Right forelimb (tissue), 1 donor: ENCODE results near the gene UGT1A8.
"Not testable (repeated sequence)": the region's sequence is repeated elsewhere in the genome, so short reads cannot be mapped to it uniquely, and the experiment has no call there.

Source experiments
- DNase-seq: peaks from one replicate; pipeline ENCODE4 v3.0.0-alpha.2; 2018

Gene UGT1A8

DNA sequence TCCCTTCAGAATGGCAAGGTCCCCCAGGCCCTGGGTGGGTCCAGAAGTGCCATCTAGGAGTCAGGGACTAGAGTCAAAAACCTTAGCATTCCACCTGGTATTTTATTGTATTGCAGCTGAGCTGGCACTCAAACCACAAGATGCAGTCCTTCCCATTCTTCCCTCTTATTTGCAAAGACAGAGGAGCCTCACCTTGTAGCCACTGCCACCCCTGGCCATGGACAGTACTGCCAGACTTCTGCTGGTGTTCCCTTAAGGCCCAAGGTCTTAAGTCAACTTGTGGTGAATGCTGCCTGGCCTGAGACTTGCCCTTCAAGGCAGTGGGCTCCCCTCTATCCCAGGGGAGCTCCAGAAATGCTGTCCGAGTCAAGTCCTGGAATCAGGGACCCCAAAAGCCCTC lies 25.7 kb downstream of the UGT1A8 start:
- no peak for DNase-seq

DNA sequence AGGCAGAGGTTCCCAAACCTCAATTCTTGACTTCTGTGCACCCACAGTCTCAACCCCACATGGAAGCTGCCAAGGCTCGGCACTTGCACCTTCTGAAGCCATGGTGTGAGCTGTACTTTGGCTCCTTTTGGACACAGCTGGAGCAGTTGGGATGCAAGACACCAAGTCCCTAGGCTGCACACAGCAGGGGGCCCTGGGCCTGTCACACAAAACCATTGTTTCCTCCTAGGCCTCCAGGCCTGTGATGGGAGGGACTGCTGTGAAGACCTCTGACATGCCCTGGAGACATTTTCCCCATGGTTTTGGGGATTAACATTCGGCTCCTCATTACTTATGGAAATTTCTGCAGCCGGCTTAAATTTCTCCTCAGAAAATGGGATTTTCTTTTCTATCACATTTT lies 28.6 kb downstream of the UGT1A8 start:
- not testable (repeated sequence) for DNase-seq

DNA sequence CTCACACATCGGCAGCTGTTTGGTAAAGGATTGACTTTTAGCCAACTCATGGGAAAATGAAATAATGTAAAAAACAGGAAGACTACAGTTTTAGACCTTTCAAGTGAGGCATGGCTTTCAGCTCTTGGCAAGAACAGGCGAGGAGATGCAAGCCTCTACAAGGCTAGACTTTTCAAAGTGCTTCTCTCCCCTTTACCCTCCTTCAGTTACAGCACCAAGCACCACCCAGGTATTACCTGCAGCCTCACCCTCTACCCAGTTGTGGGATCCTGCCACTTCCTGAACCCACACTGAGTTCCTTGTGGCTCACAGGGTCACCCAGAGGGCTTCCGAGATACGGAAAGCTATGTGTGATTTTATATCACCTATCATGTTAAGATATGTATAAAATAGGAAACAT lies 33.5 kb downstream of the UGT1A8 start:
- DNase-seq = no peak

DNA sequence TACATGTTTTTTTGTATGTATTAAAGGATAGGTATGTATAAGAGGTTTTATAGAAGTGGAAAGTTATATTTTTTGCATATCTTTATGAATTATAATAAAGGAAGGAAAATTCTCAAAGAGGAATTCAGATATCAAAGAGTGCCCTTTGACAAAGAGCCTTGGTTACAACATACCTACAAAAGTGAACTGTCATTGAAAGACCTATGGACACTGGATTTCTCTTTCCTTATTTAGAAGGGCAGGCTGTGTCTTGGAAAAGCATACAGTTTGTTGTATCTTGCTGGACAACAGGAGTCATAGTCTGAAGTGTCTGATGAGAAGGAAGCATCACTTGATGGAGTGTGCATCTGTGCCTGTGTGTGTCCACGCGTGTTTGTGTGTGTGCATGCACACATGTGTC lies 34.0 kb downstream of the UGT1A8 start:
- no peak for DNase-seq

DNA sequence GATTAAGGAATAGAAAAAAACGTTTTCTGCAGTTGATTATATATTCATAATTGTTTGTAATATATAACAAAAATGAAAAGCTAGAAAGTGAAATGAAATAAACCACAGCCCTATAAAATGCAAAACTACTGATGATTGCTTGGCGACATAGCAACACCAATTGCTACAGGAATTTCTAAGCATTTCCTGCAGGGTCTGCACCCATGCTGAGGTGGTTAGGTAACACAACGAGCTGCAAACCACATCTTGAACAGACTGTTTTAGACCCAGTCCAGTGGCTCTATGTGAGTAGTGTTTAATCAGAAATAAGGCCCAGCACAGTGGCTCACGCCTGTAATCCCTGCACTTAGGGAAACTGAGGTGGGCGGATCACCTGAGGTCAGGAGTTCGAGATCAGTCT lies 37.1 kb downstream of the UGT1A8 start:
- no peak for DNase-seq

DNA sequence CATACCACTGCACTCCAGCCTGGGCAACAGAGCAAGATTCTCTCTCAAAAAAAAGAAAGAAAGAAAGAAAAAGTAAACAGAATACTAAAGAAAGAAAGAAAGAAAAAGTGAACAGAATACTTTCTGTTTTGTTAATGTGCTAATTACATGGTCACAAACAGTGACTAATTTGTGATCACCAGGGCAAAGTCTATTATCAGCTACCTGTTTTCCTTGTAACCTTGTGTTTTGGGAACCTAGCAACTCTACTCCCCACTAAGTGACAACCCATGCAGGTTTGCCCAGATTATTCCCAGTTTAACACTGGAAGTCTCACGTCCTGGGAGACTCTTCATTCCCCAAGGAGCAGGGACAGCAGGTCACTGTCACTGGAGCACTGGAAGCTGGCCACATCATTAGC lies 37.6 kb downstream of the UGT1A8 start:
- no peak for DNase-seq

DNA sequence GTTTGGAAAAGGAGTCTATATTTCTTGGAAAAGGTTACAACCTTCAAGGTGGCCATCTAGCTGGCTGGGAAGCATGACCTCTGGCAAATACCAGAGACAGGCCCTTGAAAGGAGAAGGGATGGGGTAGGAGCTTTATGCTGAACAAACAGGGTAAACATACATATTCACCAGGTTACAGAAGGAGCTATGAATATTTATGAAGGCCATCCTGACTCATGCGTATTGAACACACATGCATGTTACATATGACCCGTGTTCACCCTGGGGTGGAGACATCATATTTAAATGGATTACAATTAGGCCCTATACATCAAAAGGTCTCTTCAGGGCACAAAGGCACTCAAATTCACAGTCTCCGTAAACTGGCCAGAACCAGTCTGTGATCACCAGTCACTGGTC lies 38.5 kb downstream of the UGT1A8 start:
- not testable (repeated sequence) for DNase-seq

DNA sequence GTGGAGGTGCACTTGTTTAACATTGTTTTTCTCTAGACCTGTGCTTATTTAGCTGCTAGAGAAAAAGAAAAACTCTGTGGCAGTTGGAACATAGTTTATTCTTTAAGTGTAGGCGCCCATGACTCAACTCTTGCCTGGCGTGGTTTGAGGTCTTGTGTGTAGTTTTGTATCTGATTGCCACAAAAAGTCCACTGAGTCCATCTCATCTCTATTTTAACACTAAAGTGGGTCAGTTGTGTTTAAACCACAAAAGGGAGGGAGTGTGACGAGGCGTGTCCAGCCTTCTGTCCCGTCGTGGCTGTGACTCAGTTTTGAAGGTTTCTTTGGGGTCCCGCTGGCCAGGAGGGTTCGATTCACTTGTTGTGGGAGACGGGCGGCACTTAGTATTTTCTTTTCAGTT lies 39.0 kb downstream of the UGT1A8 start:
- DNase-seq = no peak

DNA sequence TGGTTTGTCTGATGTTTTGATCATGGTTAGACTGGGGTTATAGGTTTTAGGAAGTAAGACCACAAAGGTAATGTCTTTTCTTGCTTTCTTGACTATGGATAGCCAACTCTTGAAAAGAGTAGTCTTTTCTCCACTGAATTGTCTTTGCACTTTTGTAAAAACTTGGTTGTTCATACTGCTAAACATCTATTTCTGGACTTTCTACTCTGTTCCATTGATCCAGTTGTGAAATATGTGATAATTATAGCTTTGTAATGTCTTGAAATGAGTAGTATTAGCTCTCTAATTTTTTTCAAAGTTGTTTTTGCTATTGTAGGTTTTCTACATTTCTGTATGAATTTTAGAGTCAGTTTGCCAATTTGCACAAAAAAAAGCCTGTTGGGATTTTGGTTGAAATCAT lies 41.2 kb downstream of the UGT1A8 start:
- DNase-seq = no peak

DNA sequence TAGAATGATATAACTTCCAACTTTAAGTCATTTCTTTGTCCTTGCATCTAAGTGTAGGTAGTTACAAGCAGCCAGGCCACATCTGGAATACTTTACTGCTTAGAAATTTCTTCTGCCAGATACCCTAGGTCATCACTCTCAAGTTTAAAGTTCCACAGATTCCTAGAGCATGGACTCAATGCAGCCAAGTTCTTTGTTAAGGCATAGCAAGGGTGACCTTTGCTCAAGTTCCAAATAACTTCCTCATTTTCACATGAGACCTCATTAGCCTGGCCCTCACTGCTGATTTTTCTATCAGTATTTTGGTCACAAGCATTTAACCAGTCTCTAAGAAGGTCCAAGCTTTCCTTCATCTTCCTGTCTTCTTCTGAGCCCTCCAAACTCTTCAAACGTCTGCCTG lies 46.5 kb downstream of the UGT1A8 start:
- no peak for DNase-seq

DNA sequence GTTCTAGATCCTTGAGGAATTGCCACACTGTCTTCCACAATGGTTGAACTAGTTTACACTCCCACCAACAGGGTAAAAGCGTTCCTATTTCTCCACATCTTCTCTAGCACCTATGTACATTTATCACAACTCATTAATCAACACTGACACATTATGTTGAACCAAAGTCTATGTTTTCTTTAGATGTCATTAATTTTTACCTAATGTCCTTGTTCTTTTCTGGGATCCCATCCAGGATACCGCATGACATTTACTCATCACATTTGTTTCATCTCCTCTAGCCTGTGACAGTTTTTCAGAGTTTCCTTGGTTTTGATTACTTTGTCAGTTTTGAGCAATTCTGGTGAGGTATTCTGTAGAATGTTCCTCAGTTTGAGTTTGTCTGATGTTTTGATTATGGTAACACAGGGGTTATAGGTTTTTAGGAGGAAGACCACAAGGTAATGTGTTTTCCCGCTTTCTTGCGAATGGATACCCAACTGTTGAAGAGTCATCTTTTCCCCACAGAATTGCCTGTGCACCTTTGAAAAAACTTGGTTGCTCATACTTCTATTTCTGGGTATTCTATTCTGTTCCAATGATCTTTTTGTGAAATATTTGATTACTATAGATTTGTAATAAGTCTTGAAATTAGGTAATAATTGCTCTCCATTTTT lies 51.3 kb downstream of the UGT1A8 start:
- DNase-seq = no peak

DNA sequence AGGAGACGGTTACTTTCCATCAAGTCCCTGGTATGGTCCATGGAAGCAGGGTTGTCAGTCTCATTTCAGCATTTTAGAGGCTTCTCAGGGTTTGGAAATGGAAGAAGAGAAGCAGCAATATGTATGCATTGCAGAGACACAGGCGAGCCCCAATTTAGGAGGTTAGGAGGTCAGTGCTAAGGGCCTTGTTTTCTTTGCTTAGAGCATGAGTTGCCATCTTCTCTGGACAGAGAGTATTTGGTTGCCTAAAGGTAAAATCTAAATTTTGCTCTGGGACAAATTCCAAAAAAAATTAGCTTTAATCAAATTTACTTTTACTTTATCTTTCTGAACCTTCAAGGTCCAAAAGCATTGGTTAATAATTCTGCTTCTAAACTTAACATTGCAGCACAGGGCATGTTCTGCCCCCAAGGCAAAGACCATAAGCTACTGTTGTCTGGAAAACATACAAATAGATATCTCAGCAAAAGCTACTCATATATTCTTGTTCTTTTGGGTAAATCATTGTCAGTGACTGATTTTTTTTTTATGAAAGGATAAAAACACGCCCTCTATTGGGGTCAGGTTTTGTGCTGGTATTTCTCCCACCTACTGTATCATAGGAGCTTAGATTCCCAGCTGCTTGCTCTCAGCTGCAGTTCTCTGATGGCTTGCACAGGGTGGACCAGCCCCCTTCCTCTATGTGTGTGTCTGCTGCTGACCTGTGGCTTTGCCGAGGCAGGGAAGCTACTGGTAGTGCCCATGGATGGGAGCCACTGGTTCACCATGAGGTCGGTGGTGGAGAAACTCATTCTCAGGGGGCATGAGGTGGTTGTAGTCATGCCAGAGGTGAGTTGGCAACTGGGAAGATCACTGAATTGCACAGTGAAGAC lies 54.1 kb downstream of the UGT1A8 start, which contains the start of gene UGT1A9:
Gene UGT1A9 (plus strand): TSS at position 609 of the 872 bp plus-strand sequence. CDS start 37 bp downstream, at position 646.
- no peak for DNase-seq

DNA sequence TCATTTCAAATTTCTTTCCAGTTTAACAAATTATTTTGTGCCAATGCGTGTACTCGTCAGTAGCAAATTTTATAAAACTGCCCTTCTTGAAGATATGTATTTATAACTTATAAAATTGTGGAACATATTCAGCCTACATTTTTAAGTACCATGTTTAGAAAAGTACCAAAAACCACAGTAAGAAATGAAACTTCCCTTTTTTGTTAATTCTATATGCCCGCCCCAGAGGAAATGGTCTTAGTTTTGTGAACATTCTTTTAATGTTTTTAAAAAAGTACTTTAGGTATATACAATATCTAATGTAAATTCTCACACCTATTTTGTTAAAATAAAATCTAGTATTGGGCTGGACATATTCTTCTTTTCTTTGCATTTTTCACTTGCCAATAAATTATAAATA lies 55.5 kb downstream of the UGT1A8 start:
- no peak for DNase-seq

DNA sequence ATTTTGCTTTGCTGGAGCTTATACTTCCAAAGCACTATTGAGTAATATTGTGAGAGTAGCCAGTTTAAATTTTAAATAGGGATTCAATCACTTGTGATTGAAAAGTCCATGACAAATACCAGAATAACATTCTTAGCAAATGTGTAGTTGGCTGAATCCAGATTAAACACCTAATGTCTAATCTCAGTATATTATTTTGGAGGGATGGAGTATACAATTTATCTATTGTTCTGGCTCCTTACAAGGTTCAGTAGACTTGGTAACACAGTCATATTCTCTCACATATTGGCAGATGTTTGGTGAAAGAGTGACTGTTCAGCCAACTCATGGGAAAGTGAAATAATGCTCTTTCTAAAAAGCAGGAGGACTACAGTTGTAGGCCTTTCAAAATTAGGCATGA lies 56.5 kb downstream of the UGT1A8 start:
- DNase-seq = no peak

DNA sequence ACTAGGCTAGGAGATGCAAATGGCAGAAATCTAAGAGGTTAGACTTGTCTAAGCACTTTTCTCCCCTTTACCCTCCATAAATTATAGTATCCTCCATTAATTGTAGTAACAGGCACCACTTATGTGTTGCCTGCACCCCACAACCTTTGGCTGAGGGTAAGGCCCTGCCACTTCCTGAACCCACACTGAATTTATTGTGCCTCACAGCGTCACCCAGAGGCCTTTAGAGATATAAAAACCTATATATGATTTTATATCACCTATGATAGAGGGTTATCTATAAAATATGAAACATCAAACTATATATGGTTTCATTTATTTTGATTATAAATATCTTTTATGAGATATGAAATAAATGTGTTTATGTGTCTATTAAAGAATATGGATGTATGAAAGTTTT lies 56.9 kb downstream of the UGT1A8 start:
- DNase-seq = no peak

DNA sequence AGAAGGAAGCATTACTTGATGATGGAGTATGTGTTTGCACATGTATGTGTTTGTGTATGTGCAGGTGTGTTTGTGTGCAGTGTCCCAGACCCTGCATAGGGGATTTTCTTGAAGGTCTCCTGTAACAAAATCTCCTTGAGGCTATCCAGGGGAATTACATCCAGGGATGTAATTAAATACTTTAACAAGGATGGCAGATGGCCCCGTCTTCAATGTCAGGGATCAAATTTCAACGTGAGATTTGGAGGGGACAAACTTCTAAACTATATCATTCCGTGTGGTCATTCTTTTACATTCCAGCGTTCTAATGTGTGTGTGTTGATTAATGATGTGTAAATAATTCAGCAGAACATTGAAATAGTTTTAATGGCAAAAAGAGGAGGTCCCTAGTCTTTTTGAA lies 57.6 kb downstream of the UGT1A8 start:
- DNase-seq = no peak

DNA sequence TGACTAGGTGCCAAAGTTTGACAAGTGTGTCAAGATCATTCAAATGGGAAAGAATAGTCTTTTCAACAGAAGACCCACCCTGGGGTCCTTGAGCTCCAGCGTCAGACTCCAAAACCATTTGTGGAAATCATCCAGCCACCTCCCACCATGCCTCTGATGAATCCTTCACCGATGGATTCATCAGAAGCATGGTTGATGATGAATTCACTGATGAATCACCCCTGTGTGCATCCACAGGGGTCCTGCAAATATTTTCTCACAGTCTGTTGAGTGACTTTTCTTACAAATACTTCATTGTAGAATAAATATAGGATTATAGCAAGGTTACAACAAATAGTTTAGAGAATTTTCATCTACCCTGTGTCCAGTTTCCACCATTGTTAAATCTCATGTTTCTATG lies 58.6 kb downstream of the UGT1A8 start:
- DNase-seq = no peak

DNA sequence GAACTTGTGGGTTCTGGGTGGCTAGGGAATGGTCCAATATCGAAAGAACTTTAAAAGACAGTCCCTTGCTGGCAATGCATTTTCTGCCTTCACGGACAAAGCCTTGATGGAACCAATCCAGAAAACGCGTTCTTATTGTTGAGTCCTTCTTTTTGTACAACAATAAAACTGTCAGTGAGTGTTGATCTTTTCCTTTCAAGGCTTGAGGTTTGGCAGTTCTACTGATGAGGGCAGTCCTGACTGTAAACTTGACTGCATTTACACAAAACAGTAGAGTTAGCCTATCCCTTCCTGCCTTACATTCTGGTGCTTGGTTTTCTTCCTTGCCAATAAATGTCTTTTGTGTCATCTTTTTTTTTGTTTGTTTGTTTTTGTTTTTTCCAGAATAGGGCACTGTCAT lies 61.8 kb downstream of the UGT1A8 start:
- DNase-seq = no peak

DNA sequence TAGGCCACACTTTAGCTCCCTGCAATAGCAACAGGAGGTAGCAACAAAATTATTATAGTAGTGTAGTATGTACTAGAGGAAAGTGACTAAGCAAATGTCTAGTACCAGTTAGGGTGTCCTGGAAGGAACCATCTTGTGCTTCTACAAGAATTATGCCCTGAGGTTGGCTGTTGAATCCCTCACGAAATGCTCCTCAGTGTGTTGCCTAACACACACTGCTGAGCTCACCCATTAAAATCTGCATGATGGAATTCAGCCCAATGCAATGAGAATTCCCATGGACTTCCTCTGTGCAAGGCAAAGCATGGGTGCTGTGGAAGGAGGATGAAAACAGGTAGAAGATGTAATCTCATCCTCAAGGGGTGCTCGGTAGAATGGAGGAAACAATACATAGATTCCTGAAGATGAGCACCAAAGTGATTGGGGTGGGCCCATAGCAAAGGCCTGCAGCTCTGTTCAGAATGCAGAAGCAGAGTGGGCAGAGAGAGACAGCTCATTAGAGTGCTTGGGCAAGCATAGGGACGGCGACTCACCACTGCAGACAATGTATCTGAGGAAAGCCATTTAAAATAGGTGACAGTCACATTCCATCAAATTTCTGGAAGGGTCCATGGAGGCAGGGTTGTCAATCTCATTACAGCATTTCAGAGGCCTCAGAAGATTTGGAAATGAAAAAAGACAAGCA lies 63.1 kb downstream of the UGT1A8 start:
- no peak for DNase-seq

DNA sequence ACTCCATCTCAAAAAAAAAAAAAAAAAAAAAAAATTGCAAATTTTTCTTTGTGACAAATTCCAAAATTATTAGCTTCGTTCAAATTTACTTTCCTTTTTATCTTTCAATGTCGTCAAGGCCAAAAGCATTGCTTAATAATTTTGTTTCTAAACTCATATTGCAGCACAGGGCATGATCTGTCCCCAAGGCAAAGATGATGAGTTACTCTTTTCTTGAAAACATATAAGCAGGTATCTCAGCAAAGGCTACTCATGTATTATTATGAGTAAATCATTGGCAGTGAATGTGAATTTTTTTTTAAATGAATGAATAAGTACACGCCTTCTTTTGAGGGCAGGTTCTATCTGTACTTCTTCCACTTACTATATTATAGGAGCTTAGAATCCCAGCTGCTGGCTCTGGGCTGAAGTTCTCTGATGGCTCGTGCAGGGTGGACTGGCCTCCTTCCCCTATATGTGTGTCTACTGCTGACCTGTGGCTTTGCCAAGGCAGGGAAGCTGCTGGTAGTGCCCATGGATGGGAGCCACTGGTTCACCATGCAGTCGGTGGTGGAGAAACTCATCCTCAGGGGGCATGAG lies 64.2 kb downstream of the UGT1A8 start, which contains the start of gene UGT1A7:
Gene UGT1A7 (plus strand): TSS at position 381 of the 579 bp plus-strand sequence. CDS start 37 bp downstream, at position 418.
- no peak for DNase-seq

DNA sequence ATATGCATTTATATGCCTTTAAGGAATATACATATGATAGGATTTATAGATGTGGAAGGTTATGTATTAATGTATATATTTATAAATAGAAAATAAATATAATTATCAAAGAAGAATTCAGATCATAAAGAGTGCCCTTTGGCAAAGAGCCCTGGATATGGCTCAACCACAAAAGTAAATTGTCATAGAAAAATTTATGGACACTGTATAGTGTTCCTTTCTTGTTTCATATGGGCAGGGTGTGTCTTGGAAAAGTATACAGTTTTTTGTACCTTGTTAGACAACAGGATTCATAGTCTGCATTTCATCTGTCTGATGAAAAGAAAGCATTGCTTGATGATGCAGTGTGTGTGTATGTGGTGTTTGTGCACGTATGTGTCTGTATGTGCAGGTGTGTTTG lies 67.2 kb downstream of the UGT1A8 start:
- DNase-seq = no peak

DNA sequence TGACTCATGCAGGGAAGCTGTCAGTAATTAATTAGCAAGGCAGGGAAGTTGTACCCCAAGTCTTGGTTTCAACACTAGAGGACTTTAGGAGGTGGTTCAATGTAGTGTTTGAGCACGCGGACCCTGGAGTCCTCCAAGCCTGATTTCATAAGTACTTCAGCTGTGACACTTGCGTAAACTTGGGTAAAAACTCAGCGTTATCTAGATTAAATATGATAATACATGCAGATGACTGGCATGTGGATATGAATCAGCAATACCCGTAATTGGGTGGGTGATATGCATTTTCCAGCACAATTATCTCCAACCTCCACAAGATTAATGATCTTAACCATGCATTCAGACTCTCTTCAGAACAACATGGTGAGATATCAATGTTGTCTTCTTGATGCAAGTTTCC lies 69.5 kb downstream of the UGT1A8 start:
- no peak for DNase-seq

DNA sequence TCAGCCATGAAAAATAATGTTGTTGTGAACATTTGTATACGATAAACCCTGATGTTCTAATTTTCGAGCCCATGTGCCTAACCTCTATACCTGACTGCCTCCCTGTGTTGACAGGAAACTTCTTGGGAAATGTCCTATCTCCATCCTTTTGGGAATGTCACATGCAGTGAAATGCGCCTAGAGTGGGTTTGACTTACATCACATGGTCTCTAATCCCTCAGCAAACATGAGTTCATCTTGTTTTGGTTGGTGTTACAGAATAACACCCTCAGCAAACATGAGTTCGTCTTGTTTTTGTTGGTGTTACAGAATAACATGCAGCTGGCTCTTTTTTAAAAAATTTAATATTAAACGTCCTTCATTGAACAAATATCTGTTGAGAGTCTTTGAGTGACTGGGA lies 70.9 kb downstream of the UGT1A8 start:
- no peak for DNase-seq
